ENCODE measurements around the gene CLCA2.

CLCA2 gene

DNA sequence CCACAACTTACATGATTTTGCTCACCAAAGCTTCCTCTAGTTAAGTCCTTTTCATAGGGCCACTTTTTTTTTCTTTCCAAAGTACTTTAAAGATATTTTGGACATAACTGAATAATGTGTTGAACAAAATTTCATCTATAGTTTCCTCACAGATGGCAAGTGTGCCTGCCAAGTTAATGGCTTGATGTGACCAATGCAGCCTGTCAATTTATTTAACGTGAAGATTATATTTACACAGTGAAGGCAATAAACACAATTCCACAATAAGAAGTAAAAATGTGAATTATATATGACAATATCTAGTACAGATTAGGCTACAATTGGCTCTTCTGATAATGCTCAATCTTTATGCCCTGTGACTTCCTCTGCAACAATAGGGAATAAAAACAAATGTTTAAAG, 18.0 kb downstream of the CLCA2 start:
- DNase-seq (ENCODE audit: low read depth) = no peak
- H3K4me3 ChIP-seq (ENCODE audit: low read length) = no peak overlapping the region
- TF ChIP-seq, protein P1, sequence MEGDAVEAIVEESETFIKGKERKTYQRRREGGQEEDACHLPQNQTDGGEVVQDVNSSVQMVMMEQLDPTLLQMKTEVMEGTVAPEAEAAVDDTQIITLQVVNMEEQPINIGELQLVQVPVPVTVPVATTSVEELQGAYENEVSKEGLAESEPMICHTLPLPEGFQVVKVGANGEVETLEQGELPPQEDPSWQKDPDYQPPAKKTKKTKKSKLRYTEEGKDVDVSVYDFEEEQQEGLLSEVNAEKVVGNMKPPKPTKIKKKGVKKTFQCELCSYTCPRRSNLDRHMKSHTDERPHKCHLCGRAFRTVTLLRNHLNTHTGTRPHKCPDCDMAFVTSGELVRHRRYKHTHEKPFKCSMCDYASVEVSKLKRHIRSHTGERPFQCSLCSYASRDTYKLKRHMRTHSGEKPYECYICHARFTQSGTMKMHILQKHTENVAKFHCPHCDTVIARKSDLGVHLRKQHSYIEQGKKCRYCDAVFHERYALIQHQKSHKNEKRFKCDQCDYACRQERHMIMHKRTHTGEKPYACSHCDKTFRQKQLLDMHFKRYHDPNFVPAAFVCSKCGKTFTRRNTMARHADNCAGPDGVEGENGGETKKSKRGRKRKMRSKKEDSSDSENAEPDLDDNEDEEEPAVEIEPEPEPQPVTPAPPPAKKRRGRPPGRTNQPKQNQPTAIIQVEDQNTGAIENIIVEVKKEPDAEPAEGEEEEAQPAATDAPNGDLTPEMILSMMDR (IDR thresholded peaks at IDR 0.05; ENCODE audit: insufficient read depth, low read depth, low read length, missing control alignments) = no peak

DNA sequence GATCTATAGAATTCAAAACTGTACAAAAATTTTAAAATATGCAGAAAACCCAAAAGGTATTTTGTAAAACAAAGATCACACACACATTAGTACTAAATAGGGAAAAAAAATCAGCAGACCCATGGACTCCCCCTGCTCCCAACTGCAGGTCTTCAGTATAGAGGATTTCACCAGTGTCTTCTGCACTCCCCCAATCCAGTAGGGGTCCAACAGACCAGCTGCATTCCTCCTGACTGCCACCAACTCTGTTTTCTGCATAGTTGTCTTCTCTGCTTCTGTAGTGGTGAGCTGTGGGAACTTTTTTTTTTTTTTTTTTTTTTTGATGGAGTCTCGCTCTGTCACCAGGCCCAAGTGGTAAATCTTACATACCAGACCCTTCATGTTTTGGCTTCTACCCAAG, 21.9 kb downstream of the CLCA2 start:
- no peak overlapping the region for H3K4me3 ChIP-seq (ENCODE audit: low read length)
- DNase-seq (ENCODE audit: low read depth) = no peak
- TF ChIP-seq, protein P1 (IDR thresholded peaks at IDR 0.05; ENCODE audit: insufficient read depth, low read depth, low read length, missing control alignments) = no peak

DNA sequence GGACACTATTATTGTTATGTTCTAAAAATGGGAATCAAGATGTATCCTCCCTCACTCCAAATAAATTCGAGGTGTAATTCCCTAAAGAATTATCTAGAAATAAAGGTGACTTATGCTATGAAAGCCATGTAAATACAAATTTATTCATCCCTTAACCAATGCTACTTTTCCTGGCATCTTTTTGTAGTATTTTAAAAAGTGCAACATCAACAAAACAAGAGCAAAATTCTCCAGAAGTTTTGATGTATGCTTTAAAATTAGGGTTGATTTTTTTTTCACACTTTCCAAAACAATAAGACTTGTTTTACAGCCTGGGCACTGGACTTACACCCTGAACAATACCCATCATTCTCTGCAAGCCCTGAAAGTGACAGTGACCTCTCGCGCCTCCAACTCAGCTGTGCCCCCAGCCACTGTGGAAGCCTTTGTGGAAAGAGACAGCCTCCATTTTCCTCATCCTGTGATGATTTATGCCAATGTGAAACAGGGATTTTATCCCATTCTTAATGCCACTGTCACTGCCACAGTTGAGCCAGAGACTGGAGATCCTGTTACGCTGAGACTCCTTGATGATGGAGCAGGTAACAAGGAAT, 23.3 kb downstream of the CLCA2 start:
- TF ChIP-seq, protein P1 (IDR thresholded peaks at IDR 0.05; ENCODE audit: insufficient read depth, low read depth, low read length, missing control alignments) = no peak
- no peak for DNase-seq (ENCODE audit: low read depth)

DNA sequence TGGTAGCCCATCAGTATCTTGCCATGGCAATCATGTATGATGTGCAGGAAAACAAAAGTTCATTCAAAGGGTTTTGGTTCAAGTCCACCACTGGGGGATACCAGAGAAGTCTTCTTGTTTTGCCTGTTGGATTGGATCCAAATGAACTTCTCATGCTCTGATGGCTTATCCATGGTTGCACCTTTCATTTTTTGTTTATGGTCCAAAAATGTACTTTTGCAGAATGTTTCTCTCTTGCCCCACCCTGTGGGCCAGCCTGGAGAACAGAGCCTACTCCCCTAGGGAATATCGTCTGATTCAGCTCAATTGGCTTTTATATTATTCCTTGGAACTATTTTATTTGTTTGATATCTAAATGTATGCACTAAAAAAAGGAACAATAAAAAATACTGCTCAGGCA, 24.7 kb downstream of the CLCA2 start:
- no peak for DNase-seq (ENCODE audit: low read depth)
- TF ChIP-seq, protein P1 (IDR thresholded peaks at IDR 0.05; ENCODE audit: insufficient read depth, low read depth, low read length, missing control alignments) = no peak
- no peak overlapping the region for H3K4me3 ChIP-seq (ENCODE audit: low read length)

More for the DNA sequence above, 23.3 kb downstream of the CLCA2 start:
- no peak overlapping the region for H3K4me3 ChIP-seq (ENCODE audit: low read length)

DNA sequence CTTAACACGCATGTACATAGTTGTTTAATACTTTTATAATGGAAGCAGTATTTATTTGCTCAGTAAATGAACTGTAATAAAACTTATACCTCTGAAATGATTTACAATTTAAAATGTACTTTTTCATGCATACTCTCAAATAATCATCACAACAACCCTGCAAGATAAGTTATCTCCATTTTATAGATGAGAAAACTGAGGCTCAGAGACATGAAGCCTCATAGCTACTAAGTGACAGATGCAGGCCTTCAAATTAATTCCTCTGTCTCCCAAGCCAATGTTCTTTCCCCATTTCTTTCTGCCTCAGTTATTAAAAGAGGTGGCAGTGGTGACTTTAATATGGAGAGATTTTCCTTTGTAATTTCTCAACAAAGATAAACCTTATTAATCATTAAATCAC, 25.1 kb downstream of the CLCA2 start:
- no peak for DNase-seq (ENCODE audit: low read depth)
- TF ChIP-seq, protein P1 (IDR thresholded peaks at IDR 0.05; ENCODE audit: insufficient read depth, low read depth, low read length, missing control alignments) = no peak
- no peak overlapping the region for H3K4me3 ChIP-seq (ENCODE audit: low read length)

DNA sequence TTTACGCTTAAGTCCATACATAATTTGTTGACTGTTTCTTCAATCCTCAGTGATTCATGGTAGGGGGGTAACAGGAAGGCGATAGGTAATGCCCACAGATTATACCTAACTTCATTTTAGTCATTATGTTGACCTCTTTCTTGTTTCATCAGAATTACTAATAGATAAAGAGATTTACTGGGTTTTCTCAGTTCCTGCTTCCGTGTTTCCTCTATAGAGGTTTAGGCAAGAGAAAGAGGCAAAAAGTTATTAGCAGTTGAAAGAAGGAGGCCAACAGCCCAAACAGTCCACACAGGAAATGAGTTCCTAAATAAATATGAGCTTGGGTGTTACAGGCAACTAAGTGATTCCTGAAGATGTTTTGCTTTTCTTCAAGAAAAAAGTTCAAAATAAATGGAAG, 26.9 kb downstream of the CLCA2 start:
- no peak for DNase-seq (ENCODE audit: low read depth)
- TF ChIP-seq, protein P1 (IDR thresholded peaks at IDR 0.05; ENCODE audit: insufficient read depth, low read depth, low read length, missing control alignments) = no peak
- no peak overlapping the region for H3K4me3 ChIP-seq (ENCODE audit: low read length)

DNA sequence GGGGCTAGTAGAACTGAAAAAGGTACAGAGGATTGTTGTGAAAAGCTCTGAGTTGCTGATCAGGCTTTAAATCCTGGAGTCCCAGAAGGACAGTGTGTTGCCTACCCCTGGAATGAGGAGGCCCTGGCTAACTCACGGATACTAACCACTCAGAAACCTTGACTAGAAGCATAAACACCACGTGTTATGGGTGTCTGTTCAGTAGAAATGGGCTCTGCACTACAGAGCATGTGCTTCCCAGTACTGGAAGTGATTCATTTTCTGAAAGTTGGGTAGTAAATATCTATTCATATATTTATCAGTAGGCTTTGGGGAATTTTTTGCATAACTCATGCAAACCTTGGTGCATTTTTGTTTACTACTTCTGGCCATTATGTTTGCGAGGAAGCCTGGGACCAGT, 29.7 kb downstream of the CLCA2 start:
- TF ChIP-seq, protein P1 (IDR thresholded peaks at IDR 0.05; ENCODE audit: insufficient read depth, low read depth, low read length, missing control alignments) = no peak
- H3K4me3 ChIP-seq (ENCODE audit: low read length) = no peak overlapping the region
- no peak for DNase-seq (ENCODE audit: low read depth)
